ENCODE results near the gene TTC39C.
A peak's percentile ranks its signal among the peaks of the same experiment; 100 is the strongest.

Gene TTC39C

GRCh38 chr18:24014062-24014985, at the start of gene TTC39C:
Gene TTC39C, plus strand, starts transcription at chr18:24014754. Its CDS starts 118 bp downstream, at chr18:24014872.
- peak; percentile 71 for DNase-seq (ENCODE audit: low spot score)

DNA sequence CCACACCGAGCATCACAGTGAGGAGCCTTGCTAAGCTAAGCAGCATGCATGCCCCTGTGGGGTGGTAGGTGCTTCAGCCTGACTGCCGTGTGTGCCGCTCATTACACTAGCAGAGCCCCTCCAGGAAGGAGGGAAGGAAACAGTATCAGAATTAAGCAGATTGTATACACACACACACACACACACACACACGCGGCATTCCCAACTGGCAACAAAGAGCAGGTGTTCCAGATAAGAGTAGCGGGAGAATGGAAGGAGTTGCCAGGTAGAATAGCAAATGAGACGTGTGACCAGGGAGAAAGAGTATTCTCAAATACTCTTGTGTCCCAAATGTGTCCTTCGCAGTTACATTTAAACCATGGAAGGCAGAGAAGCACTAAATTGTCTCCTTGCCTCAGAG, 47.6 kb upstream of the TTC39C start:
- DNase-seq (ENCODE audit: low spot score): no peak

DNA sequence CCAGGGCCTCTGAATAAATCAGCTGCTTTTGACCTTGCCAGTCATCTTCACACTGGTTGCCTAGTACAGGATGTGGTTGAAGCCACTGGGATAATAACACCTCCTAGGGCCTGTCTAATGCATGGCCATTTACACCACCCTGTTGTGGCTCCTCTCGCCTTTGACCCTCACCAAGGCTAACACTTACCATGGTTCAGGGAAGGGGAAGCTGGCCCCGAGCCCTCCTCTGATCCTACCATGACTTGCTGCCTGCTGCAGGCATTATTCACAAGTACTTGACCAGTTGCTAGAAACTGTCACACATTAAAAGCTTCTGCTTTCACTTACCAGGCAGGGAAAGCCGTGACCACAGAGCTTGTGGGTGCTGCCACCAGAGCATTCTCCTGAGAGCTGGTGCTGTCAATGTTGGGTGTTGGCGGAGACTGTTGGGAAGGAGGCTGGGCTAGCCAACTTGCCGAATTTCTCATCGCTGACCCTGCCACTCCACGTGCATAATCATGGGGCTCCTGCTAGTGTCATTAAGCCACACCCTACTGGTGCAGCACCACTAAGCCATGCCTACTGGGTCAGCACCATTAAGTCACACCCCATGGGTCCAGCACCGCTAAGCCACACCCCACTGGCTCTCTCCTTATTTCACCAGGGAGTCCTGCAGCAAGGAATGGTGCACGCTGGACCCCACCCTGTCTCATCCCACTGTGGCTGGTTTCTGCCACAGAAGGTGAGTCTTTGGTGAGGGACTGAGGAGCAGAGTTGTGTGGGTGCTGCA, 47.0 kb upstream of the TTC39C start:
- DNase-seq (ENCODE audit: low spot score): no peak

DNA sequence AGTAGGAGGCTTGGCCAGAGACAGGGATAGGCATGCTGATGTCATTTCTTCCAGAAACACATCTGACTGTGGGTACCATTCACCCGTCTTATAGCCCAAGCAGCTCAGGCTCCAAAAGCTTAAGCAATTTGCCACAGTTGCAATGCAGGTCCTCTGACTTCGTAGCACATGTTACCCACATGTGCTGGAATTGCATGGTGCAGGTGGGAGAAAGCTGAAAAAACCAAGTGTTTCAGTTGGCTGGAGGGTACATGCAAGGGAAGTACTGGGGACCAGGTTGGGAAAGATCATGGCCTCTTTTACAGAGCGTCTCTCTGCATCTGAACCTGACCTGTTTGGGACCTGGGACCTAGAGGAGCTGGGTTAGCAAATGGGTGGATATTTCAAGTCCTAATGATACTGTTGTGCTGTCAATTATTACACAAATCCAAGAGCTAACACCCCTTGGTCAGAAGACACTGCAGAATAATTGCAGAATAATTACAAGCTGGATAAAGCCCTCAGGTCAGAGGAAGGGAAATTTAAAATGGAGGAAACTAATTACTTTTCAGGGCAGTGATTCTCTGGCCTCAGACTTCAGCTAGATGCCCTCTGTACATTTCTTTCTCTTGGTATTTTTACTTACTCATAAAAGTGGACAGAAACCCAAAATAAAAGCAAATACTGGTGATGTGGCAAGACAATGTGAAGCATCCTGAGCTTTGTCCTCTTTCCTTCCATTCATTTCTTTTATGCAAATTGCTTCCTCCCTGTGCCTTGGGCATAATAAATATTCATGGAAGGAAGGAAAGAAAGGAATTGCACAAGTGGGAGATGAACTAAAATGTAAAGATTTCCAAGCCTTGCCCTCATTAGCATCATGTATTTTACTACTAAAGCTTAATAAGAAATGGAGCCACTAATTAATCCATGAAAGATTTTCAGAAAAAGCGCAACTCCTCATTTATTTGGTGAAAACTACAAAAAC, 45.6 kb upstream of the TTC39C start:
- no peak for DNase-seq (ENCODE audit: low spot score)

GRCh38 chr18:23969664-23970063, 44.9 kb upstream of the TTC39C start:
- DNase-seq (ENCODE audit: low spot score): no peak

- no peak for DNase-seq (ENCODE audit: low spot score)
Observed at GRCh38 chr18:23970161-23971096, 44.1 kb upstream of the TTC39C start.

DNA sequence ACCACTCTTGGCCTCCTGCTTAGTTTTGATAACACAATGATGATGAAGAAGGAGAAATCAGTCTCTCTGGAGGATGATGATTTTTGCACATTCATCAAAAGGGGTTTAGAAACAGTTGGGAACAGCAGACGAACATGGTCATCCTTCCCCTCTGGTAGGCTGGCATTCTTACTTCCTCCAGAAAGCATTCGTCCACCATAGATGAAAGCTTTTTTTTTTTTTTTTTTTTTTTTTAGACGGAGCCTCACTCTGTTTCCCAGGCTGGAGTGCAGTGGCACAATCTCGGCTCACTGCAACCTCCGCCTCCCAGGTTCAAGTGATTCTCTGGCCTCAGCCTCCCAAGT, 43.5 kb upstream of the TTC39C start:
- DNase-seq (ENCODE audit: low spot score): no peak

DNA sequence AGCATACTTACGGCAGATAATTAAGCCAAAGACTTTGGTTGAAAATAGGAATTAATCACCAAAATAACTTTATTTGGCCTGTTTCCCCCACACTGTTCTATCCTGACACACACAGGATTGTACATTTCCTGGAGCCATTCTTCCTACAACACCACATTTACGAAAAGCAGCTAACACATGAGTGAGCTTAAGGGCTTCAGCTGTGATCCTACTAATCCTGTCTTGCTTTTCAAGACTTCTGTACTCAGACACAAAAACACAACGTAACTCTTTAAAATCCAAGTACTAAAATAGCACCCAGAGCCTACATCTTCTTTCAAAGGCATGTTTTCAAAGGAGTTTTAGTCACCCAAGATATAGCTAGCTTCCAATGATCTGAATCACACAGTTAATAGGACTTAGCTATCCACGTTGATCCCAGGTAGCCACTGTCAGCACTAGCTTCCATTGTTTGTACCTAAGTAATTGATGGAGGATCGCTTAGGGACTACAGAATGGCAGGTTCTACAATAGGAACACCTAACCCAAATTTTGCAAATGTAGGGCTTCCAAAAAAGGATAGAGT, 42.8 kb upstream of the TTC39C start:
- DNase-seq (ENCODE audit: low spot score): no peak

GRCh38 chr18:23972453-23972852, 42.1 kb upstream of the TTC39C start:
- no peak for DNase-seq (ENCODE audit: low spot score)

DNA sequence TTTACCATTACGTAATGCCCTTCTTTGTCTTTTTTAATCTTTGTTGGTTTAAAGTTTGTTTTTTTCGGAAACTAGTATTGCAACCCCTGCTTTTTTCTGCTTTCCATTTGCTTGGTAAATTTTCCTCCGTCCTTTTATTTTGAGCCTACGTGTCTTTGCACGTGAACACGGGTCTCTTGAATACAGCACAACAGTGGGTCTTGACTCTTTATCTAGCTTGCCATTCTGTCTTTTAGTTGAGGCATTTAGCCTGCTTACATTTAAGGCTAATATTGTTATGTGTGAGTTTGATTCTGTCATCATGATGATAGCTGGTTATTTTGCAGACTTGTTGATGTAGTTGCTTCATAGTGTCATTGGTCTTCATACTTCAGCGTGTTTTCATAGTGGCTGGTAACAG, 37.5 kb upstream of the TTC39C start:
- DNase-seq (ENCODE audit: low spot score): no peak

- DNase-seq (ENCODE audit: low spot score): no peak
Observed at GRCh38 chr18:23977719-23978483, 36.7 kb upstream of the TTC39C start.

- DNase-seq (ENCODE audit: low spot score): no peak
Observed at GRCh38 chr18:23981369-23981980, 33.1 kb upstream of the TTC39C start.

DNA sequence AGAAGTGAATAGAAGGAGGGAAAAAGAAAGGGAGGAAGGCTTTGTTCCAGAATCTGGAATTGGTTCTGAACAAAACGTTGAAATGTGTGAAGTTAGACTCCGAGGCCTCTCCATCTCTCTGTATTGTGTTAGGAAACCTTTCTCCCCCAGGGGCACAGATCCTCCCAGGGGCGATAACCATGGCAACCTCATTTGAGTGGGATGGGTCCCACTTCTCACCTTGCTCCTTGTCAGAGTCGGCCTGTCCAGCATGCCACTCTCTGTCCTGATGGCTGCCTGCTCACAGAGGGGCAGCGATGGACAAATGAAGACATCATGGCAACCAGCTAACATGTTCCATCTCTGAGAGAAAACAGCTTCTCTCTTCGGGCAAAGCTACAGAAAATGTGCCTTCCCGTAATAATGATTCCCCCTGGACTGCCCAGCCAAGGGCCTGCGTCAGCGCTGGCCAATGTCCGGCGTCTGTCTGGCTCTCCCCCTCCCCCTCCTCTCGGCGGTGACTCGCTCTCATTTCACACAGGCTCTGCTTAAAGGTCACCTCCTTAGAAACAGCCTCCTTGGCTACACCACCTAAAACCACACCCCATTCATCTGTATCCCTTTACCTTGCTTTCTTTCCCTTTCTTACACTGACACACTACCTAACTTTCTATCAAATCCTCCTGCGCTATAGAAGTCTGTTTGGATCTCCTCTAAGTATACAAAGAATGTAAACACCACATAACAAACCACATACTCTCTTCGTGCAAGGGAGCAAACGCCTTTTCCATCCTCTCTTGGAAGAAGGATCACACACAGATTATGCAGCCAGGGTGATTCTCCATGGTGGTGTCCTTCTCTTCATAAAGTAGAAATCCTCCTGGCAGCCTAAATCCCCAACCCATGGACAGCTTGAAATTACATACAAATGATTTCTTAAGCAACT, 32.1 kb upstream of the TTC39C start:
- no peak for DNase-seq (ENCODE audit: low spot score)

DNA sequence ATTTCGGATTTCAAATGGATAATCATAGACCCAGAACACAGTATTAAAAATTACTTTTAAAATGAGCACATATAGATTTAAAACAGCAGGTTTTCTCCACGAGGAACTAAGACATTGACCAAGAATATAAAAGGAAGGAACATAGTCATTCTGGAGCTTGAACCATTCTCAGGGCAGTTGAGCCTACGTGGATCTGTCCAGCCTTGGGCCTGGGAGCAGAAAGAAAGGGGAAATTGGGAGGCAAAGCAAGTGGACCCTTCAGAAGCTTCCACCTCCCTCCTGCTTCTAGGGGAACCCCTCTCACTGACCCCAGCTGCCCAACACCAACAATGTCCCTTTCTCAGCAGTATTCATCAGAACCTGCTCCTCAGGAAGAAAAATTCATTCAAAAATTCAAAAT, 31.4 kb upstream of the TTC39C start:
- DNase-seq (ENCODE audit: low spot score): no peak

DNA sequence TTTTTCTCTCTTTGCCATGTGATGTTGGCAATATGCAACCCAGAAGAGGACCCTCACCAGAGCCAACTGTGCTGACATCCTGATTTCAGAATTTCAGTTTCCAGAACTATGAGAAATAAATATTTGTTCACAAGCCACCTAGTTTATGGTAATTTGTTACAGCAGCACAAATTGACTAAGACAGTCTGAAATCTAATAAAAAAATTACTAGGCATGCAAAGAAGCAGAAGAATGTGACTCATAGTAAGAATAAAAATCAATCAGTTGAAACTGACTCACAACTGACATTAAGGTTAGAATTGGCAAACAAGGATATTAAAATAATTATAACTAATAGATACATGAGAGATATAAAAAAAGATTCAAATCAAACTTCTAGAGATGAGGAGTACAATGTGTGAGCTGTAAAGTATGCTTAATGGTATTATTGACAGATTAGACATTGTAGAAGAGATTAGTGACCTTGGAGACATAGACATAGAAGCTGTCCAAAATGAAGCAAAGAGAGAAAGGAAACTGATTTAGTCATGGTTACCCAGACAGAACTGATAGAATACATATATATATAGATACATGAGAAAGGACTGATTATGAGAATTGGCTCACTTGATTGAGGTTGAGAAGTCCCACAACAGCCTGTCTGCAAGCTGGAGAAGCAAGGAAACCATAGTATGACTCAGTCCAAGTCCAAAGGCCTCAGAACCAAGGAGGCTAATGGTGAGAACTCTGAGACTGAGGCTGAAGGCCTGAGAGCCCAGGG, 27.8 kb upstream of the TTC39C start:
- no peak for DNase-seq (ENCODE audit: low spot score)

- DNase-seq (ENCODE audit: low spot score): no peak
Observed at GRCh38 chr18:23990474-23991410, 23.8 kb upstream of the TTC39C start.
